HG02885 (cell line): Measurements from ENCODE around the gene RAB6B.
A peak's percentile ranks its signal among the peaks of the same experiment; 100 is the strongest.

Source experiments
- ATAC-seq: cut with Tn5 transposase; IDR thresholded peaks from one replicate; pipeline ENCODE4 v1.9.1; 2021; ENCODE audit warnings: mild to moderate bottlenecking; ENCODE audit not compliant: unreplicated experiment, poor library complexity

Gene RAB6B

DNA sequence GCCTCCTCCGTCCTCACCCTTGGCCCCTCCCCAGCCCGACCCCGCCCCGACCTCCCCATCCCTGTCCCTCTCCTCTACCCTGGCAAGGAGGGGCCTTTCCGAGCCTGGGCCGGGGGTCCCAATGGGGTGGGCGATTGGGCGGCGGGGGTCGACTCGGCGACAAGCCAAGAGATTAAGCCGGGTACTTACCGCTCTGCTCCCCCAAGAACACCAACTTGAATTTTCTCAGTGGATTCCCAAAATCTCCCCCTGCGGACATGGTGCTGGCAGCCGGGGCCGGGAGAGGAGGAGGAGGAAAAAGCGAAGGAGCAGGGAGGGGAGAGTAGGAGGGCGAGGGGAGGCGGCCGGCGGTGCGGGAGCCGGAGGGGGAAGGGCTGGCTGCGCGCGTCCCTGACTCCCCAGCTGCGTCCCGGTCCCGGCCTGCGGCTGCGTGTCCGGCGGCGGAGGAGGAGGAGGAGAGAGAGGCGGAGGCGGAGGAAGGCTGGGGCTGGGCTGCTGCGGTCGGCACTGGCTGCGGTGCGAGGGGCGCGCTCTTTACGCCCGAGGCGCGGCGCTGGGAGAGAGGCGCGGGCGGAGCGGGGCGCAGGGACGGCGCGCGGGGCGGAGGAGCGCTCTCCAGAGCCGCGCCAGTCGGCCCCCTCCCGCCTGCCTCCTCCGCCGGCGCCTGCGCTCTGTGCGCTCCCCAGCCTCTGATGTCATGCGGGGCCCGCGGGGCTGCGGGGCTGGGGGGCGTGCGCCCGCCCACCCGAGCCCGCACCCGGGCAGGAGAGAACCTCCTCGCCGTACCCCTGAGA lies at the start of gene RAB6B:
TSS of gene RAB6B (minus strand) at position 675 of the 794 bp plus-strand sequence. CDS start at position 259, 416 bp downstream.
- peak; percentile 74 for ATAC-seq

GRCh38 chr3:133944641-133945380 lies 49.1 kb upstream of the RAB6B start:
- no peak for ATAC-seq

DNA sequence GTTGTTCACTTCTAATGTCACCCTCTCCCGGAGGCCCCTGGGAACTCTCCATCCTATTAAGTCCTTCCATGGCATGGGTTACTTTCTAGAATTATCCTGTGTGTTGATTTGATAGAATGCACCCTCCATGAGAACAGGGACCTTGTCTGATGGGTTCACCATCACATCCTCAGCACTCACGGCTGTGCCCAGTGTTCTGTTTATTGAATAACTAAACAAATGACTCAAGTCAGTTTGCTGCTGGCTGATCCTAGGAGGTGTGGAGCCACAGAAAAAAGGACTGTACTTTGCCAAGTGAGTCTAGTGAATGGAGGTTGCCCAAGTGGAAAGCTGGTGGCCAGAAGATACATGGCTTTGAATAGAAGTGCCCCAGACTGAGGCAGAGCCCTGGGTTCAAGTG lies 48.5 kb upstream of the RAB6B start:
- ATAC-seq = no peak

GRCh38 chr3:133943639-133944141 lies 48.0 kb upstream of the RAB6B start:
- ATAC-seq = no peak

GRCh38 chr3:133943031-133943535 lies 47.4 kb upstream of the RAB6B start:
- no peak for ATAC-seq

- ATAC-seq = no peak
These were observed 45.7 kb upstream of the RAB6B start for GRCh38 chr3:133941415-133941821.

- no peak for ATAC-seq
These were observed 44.9 kb upstream of the RAB6B start for GRCh38 chr3:133940536-133940935.

DNA sequence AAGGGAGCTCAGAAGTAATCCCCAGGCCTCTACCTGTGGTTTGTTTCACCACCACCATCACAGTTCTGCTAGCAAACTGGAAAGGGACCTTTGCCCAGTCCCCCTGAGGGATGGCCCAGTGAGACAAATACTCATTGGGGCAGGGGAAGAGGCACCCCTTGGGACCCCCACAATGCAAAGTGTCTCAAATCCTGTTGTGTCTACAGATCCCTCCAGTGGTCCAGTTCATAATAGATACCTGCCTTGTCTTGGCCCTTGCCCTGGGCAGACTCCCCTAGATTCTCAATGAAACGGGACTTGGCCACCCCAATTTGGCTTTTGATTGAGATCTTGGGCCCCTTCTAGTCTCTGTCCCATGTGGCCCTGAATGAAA lies 43.8 kb upstream of the RAB6B start:
- no peak for ATAC-seq

DNA sequence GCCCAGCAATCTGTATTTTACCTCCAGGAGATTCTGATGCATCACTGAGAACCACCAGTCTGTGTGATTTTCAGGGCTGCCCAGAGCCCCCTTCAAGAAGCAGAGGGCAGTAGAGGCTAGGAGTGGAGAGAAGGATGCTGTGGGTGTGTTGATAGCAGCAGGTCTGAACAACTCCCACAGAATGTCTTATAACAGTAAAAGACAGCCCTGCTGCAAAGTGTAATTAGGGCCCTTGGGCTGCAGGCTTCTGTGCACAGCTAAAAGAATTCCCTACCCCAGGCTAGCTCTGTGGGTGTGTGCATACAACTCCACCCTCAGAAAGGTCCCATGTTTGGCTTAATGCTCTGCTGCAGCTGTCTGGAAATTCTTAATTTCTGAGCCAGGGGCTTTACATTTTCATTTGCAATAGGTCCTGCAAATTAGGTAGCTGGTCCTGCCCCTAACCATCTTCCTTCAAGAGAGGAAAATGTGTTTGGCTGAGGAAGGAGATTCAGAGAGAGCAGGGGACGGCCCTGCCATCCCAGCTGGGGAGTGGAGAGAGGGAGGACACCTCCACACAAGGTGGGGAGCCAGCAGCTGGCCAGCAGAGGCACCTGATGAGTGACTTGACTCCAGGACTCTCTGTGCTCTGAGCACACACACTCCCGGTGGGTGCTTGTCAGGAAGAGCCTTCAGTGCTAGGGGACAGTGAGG lies 43.2 kb upstream of the RAB6B start:
- no peak for ATAC-seq

DNA sequence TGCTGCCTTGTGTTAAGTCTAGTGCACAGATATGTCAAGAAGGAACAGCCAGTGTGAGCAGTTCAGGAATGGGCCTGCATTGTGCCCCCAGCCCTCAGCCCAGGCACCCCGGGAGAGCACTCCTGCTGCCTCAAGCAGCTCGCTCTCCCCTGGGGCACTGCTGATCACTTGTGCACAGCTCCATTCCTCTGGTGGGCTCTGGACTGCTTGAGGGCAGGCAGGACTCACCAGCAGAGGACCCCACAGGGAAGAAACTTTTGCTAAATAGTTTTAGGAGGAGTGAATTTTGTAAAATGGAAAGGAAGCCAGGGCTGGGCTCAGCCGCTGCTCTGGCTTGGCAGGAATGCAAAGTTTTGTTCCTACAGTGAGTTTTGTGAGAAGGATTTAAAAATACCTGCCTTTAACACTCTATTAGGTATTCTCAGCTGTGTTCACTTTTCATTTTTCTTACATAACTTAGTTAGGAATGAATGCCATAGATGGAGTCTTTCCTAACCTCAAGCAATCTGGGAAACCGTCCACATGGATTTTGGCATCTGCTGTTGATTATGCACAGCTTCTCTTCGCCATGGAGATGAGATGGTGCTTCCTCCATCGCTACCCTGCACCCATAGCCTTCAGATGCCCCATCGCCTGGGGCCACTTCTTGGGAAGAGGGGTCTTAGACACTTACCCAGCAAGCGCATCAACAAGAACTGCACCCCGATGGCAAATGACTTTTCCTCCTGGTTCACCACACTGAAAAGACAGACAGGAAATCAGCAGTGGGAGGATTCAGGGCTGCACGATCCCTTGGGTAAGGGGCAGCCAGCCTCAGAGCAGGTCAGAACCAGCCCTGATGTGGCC lies 42.3 kb upstream of the RAB6B start:
- no peak for ATAC-seq

DNA sequence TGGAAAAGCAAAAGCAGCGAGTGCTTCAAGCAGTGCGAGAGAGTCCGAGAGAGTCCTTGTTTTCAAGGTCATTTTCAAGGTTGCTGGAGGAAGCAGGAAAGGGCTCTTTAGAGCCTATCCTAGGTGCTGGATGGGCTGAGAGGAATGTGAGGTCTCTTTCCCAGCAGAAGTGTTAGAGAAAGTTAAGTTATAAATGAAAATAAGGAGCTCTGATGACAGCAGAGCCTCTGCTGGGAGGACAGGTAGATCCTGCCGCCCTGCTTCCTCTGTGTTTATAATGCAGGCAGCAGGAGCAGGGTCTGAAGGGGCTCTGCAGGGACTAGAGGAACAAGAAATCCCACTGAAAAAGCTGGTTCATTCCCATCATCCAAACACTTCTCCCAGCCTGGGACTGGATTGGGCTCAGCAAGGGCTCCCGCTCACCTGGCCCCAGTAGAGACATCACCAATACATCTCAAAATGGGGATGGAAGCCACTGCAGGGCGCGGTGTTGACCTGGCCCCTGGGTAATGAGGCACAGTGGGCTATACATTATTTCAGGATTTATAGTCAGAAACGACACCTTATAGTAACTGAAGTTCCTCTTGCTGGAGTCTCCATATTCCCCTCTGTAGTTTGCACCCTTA lies 41.5 kb upstream of the RAB6B start:
- no peak for ATAC-seq

- ATAC-seq = no peak
These were observed 40.4 kb upstream of the RAB6B start for GRCh38 chr3:133935843-133936769.

GRCh38 chr3:133934996-133935842 lies 39.5 kb upstream of the RAB6B start:
- ATAC-seq = no peak

DNA sequence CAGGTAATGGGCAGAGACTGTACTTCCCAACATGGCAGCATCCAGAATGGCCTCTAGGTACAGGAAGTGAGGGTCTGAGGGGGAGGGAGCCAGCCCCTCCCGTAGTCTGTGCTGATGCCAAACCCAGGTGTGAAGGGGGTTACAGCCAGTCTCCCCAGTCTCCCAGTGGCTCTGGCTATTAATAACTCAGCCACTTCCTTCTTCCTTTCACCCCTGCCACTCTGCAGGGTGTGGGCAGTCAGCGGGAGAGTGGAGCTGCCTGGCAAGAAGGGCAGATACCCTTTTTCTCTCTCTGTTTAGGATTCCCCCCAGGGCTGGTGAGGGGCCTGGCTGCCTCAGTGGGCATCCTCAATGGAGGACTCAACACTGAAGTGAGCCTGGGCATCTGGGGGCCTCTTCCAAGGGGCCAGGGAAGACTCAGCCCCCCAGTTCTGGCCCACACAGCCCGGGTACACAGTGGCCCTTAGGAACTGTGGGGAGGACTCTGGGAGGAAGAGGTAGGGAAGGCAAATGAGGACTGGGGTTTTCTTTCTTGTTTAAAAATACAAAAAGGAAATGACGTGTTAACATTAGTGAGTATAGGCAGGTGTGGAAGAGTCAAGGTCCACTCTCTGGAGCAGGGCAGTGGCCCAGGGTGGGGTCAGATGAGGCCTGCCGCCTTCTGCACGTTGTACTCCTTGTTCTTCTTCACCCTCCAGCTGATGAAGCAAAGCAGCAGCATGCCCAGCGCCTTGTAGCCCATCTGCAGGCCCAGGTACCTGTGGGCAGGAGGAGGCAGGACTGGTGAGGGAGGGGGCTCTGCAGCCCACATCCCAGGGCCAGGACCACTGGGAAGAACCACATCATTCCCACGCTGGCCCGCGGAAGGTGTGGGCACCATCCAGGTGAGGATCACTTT lies 38.6 kb upstream of the RAB6B start:
- no peak for ATAC-seq

- ATAC-seq = no peak
These were observed 37.7 kb upstream of the RAB6B start for GRCh38 chr3:133933097-133934024.
